NCI-H128 (cell line): Measurements from ENCODE around the gene EPHB3.
"Not testable (repeated sequence)": the region's sequence is repeated elsewhere in the genome, so short reads cannot be mapped to it uniquely, and the experiment has no call there.

Experiments used
- DNase-seq: peaks from one replicate; lab custom pipeline; 2025; ENCODE audit not compliant: unreplicated experiment; lab: John Stamatoyannopoulos, UW

EPHB3 gene

DNA sequence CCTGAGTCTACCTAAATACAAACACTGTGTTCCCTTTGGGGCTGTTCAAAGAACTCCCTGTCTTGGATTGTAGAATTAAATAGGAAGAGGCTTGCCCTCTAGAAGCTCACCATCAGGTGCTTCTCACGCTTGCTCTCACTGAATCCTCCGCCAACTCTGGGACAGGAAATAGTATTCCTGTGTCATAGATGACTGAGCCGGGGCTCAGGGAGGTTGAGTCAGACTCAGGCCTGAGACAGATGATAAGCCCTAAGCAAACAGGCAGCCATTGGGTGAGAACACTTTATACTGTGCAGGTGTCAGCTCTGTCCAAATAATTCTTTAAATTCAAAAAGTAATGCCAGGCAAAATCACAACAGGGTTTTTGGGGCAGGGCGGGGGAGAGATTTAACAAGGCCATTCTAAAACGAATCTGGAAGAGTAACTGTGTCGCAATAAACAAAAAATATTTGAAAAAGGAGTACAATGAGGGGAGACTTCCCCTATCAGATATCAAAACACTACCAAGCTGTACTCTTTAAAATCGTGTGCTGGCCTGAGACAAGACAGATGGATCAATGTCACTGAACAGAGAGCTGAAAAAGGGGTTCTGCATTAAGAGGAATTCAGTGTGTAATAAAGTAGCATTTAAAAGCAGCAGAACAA lies 59.0 kb downstream of the EPHB3 start:
- no peak for DNase-seq

DNA sequence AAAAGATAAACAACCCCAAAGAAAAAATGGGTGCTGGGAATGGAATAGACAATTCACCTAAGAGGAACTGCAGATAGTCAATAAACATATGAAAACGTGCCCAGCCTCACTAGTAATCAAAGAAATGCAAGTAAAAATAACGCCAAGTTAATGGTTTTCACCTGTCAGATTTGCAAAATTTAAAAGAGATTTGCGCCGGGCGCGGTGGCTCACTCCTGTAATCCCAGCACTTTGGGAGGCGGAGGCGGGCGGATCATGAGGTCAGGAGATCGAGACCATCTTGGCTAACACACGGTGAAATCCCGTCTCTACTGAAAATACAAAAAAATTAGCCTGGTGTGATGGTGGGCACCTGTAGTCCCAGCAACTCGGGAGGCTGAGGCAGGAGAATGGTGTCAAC lies 60.6 kb downstream of the EPHB3 start:
- not testable (repeated sequence) for DNase-seq

DNA sequence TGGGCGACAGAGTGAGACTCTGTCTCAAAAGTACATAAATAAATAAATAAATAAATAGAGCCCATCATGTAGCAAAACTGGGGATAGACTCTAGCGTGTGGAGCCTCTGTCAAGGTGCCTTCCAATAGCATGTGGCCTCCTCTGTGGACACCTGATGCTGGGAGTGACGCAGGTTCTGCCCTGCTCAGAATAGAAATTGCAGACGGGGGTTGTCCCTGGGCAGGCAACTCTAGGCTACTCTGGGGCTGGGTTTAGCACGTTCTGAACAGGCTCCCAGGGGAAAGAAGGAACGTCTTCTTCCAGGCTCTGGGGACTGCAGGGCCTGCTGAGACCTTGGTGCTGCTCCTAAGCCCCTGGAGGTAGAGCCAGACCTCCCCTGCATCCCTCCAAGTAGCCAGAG lies 65.3 kb downstream of the EPHB3 start:
- no peak for DNase-seq

DNA sequence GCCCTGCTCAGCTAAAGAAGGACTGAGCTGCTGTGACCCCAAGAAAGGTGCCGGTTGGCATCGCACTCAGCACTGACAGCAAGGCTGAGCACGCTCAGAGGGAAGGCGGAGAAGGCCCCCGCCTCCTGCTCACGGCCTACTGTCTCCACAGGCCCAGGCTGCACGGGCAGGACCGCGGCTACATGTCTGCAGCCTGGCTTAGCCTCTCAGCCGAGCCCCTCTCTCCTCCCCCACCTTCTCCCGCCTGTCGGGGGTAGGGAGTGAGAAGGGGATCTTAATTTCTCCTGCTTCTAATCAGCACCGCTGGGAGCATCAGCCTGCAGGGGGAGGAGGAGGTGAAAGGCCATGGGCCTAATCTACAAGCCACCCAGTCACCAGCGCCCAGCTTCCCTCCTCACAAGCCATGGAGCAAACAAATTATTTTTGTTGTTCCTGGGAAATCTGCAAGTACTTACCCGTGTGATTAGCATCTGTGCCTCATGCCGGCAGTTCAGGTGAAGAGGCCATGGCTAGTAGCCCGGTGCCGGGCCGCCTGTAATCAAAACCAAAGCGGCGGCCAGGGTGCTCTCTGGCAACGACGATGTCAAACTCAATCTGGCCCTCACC lies 68.1 kb downstream of the EPHB3 start:
- no peak for DNase-seq

DNA sequence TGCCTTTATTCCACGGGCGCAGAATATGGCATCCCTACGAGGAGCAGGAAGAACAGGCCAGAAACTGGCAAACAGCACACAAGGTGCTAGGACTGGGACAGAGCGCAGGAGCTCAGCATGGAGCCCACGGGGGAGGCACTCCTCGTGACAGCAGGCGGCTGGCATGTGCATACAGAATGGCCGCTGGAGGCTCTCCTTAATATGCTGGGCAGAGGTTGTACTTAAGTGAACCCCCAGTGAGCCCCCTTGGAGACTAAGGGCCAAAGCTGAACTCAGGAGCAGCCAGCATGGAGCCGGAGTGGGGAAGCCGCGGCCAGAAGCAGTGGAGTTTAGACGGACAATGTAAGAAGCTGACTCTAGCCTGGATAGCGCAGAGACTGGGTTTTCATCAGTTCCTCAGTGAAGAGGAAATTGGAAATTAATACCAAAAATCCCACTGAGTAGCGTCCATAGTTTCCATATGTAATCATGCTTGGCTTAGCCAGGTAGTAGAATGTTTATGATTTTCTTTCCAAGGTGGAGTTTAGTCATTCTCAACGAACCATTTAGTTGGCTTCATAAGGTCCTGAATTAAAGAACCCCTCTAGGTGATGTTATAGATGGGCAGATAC lies 69.4 kb downstream of the EPHB3 start:
- DNase-seq: no peak

DNA sequence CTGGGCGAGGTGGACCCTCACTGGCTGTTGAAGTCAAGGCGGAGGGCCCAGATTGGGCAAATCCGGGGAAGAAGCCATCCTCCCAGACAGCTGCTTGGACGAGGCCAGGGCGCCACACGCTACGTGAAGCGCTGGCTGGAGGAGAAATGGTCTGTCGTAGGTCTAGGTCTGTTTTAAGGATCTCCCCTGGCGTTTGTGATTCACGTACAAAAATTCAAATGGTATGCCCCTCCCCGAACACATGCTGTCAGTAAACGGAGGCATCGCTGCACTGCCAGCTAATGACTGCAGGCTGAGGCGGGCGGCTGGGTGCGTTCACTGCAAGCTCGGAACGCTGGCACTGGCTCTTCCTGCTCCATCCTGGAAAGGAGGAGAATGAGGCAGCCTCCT lies 69.9 kb downstream of the EPHB3 start:
- DNase-seq: no peak
